Measurements from ENCODE around the gene STRN4.

Gene STRN4

DNA sequence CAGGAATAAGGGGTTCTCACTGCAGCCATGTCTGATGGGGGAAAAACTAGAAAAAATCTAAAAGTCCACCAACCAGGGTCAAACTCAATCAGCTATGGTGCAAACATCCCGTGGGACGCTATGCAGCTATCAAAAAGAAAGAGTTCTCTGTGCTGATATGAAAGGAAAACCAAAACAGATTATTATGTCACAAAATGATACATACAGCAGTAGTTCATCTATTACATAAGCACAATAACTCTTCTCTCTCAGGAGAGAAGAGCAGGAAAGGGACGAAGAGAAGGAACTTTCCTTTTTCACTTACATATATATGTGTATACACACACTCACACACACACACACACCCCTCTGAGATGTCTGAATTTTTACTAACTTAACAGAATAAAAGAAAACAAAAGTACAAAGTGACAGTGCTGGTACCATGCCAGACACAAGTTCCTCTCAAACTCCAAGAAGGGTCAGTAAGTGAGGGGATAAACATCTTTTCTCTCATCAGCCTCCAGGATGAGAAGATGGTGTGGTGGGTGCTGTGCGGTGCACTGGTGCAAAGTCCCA, 3.2 kb downstream of the STRN4 start:
- peak; percentile 47 for DNase-seq (ENCODE audit: low spot score)

DNA sequence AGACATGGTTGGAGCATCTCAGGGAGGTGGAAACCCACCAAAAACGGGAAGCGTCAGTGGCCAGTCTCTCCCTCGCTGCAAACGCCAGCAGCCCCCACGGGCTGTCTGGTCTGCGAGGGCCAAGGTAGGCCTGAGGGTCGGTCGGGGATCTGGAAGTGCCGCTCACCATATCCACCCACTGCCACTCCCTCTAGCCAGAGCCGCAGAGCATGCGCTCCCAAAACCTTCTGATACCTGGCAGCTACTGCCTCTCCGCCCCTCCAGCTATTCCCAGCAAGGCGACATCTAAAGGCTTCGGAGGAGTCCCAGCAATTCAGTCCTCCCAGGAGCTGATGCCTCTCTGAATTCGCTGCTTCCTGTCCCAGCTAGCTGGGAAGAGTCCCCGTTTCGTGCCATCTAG, 4.8 kb downstream of the STRN4 start:
- DNase-seq (ENCODE audit: low spot score) = no peak

DNA sequence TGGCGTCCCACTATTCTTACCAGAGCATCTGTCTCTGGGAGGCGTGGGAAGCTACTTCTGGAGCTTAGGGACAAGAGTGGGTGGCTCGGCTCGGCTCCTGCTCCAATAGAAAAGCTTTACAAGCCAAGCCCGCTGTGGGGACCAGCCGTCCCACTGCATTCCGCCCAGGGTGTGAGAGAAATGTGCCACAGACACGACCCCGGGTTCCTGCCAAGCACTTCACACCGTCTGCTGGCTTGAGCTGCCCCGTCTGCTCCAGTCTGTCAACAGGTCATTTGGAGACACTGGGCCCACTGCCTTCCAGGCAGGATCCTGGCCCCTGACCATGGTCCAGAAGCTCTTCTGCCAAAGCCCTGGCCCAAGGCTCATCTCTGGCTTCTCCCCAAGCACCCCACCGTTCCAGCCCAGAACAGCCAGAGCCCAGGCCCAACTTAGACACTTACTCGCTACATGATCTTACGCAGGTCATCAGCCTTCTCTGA, 6.9 kb downstream of the STRN4 start:
- DNase-seq (ENCODE audit: low spot score) = no peak

DNA sequence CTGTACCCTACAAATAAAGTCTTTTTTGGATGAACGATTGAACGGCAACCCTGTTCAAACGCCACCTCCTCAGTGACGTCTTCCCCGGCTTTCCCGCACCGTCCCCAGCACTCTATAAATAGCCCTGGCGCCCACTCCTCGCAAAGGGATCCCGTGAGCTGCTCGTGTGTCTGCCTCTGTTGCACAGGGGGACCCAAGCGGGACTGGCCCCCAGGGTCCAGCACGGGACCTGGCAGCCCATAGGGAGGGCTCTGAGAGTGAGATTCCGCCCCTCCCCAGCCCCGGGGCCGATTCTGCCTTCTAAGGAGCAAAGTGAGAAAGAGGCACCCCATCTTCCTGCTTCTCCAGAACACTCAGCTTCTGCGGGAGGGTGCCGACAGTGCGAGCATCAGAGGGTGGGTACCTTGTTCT, 8.5 kb downstream of the STRN4 start:
- DNase-seq (ENCODE audit: low spot score) = no peak

DNA sequence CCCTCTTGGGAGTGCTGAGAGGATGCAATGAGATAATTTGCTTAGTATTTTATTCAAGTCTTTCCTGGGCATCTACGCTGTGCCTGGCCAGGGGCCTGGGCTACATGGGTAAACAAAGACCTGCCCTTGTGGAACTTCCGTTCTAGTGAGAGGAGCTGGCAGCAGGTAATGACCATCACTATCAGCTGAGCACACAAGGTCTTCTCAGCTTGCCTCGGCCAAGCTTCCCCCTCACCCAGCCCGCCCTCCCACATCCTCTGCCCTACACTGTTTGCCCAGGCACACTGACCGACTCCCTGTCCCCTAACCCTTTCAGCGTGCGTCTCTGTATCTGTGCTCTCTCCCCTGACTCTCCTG, 9.0 kb downstream of the STRN4 start:
- no peak for DNase-seq (ENCODE audit: low spot score)

DNA sequence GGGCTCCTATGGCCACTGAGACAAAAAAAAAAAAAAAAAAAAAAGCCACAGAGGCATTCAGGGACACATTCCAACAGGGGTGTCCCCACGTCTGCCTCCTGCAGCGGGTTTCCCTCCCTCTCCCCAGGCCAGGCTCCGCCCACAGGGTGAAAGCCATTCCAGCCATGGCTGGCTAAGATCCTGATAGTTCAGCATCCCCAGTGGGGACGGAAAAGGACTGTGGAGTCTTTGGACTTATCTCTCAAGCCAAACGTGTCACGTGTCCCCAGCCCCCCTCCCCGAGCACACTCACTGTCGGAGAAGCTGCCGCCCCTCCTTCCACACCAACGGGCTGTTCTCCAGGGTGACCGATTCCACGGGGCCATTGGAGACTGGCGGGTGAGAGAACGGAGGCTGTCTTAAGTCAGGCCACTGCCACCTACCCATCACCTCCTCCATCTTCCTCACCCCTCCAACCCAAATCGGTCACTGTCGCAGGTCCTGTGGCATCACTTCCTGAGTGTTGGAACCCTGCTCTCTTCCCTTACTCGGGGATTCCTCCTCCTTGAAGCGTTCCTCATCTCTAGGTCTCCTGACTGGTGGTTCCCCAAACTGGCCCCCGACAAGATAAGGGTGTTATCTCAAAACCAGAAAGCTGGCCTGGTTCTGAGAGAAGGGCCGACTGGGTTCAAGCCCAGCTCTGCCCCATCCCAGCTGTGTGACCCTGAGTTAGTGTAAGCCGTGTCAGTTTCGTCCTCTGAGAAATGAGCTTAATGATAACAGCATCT, 9.5 kb downstream of the STRN4 start:
- no peak for DNase-seq (ENCODE audit: low spot score)

DNA sequence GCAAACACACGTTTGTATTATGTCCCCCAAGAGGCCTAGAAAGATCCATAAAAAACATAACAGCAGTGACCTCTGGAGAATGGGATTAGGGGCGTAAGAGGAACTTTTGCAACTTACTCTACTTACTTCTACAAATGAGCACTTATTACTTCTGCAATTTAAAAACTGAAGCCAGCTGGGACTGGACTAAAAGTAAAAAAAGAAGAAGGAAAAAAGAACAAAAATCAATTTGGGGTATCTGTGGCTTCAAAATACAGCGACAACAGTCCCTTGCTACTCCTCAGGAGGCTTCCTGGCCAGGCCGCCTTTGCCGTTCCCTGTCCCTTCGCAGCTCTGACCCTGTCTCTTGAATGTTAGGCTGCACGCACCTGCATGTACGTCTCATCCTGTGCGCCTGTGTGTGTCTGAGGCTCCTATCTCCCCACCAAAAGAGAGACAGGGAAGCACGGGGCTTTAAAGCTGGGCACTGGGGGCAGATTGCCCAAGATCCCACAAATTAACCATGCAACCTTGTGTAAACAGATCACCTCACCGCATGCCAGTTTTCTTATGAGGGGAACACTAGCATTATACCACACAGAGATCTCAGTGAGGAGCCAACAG, 12.5 kb downstream of the STRN4 start:
- DNase-seq (ENCODE audit: low spot score) = no peak

DNA sequence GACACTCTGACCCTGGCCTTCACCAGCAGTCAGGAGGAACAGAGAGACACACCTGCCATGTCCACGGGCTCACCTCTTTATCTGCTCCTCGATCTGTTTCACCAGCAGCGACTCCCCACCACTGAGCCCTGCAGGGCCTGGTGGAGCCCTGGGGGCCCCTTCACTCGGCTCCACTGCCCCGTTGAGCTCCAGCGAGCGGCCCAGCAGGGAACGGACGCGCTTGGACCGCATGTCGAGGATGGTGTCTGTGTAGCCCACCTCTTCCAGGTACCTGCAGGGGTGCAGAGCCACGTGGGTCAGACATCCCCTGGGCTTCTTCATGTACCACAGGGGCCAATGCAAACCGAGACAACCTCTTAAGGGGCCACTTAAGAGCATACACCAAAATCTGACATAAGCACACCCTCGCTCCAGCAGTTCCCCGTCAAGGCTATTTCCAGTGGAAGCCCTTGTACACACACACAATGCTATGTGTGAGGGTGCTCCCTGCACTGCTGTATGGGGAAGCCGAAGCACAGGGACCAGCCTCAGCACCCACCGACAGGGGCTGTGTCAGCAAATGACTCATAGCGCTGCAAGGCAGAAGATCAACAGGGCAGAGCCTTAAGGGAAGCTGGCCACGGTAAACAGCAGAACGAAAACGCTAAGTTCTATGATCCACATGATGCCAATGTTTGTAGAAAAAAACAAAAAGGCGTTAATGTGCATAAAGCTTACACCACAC, 13.1 kb downstream of the STRN4 start:
- DNase-seq (ENCODE audit: low spot score) = no peak

DNA sequence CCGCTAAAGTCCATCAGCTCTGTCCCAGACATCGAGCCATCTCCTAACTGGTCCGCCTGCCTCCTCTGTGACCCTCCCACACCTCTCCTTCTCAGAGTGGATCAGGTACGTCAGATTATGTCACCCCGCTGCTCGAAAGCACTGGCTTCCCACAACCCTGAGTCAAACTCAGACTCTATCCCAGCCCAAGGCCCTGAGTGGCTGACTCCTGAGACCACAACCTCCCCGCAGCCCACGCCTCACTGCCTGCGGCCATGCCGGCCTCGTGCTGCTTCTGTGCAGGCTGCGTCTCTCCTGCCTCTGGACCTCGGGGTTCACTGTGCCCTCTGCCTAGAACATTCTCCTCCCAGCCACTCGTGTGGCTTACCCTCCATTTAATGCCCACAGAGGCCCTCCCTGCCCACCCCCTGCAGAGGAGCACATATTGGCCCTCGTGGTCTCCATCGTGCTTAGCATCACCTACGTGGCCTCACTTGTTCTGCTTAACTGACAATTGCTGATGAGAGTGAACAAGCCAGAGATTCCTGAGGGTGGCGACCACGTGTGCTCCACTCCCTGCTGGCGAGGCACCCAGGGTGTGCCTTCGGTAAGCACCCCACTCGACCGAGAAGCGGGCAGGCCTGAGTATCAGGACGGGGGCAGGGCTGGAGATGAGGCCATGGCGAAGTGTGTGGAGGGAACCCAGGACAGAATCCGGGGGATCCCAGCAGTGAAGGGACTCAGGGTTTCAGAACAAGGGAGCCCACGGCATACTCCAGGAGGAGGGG, 13.9 kb downstream of the STRN4 start:
- no peak for DNase-seq (ENCODE audit: low spot score)

DNA sequence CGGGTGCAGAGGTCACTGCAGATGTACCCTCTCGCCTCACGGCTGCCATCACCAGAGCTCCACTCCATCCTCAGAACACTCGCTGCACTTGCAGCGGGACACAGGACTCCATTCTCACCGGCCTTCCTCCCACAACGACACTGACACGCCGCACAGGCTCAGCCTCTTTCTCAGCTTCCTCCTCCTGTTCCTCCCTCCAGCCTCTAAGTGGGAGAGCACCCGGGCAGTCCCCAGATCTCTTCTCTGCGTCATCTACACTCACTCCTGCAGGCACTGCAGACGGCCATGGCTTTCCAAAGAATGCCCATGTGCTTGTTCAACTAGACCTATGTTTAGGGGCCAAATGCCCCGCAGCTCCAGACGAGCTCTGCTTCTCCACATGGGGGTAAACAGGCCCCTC, 14.7 kb downstream of the STRN4 start:
- DNase-seq (ENCODE audit: low spot score) = no peak

DNA sequence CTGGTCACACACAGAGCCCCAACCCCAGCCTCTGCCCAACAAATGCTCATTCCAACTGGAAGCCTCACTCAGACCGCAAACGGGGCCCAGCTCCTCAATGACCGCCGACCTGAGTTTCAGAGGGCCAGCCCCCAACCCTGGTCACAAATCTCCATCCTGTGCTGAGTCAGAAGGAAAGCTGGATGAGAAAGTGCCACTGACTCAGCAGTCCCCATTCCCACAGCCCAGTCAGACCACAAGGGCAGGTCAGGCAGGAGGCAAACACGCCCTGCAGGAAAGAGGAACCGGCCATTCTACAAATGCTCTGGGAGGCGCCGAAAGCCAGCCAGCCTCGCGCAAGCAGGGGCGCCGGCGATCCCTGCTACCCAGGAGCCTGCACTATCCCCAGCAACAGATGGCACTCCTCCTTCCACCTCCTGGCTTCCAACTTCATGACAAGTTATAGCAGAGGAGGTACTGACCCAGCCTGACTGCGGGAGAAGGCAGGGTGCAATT, 15.2 kb downstream of the STRN4 start:
- DNase-seq (ENCODE audit: low spot score) = no peak

DNA sequence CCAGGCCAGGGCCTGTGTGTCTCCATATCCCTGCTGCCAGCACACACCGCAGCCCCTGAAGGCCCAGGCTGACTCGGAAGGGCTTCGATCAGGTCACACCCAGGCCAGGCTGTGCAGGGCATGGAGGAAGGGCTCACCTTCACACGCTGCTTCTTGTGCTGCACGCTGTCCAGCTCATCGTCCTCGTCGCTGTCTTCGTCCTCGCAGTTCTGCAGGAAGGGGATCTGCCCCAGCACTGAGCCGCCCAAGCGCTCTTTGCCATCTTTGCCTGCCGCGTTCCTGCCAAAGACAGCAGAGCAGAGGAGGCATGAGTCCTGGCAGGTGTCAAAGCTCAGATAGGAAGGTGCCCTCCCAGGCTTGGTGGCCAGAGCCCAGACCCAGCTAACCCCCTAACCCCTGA, 15.7 kb downstream of the STRN4 start:
- DNase-seq (ENCODE audit: low spot score) = no peak

DNA sequence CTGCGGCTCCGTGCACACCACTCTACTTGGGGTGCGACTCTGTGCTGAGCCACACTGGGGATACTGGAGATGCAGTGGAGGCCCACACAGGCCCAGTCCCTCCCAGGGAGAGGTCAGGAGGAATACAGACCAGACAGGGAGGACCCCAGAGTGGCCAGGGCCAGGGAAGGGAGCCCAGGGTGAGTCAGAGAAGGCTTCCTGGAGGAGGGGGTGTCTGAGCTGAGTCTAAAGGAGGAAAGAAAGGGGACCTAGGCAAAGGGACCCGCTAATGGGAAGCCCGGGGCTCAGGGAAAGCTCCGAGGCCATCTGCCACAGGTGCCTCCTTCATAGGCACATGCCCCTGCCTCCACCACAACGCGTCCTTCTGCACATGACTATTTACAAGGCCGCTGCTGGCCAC, 16.1 kb downstream of the STRN4 start:
- DNase-seq (ENCODE audit: low spot score) = no peak

DNA sequence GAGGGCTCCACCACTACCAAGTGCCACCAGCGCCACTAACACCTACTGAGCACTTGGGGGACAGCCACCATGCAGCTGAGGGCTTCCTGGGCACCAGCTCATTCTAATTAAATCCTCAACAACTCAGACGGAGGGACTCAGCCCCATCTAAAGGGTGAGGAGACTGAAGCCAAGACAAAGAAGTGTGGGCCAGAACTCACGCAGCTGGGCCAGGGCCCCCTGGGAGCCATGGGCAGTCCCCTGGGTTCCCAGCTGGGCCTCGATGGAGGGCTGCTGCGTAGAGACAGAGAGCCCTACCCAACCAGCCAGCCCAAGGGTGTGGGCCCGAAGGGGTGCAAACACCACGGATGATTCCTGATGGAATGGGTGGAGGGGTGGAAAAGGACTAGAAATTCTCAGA, 16.6 kb downstream of the STRN4 start:
- DNase-seq (ENCODE audit: low spot score) = no peak

DNA sequence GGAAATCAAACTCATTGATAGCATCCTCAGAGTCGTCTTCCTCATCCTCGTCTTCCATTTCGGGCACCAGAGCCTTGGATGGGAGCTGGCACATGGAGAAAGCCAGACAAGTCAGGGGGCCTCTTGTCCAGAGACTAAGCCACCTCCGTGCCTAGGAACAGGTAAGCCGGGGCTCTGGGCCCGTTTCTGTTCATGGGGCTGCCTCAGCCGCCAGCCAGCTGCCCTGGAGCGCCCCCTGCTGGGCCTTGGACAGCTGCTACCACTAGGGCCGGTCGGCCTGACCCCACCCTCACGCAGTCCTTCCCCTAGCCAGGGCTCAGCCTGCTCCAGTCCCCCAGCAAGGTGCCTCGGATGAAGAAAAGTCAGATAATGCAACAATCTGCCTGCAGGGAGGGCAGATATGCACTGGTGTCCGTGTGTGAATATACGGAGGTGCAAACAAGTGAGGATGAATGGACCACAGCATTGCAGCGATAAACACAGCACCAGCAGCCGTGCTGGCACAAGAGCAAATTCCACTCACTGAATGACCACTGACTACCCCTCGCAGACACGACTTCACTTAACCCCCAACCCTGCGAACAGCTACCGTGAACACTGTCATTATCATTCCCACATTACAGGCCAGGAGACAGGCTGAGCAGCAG, 17.4 kb downstream of the STRN4 start:
- no peak for DNase-seq (ENCODE audit: low spot score)

DNA sequence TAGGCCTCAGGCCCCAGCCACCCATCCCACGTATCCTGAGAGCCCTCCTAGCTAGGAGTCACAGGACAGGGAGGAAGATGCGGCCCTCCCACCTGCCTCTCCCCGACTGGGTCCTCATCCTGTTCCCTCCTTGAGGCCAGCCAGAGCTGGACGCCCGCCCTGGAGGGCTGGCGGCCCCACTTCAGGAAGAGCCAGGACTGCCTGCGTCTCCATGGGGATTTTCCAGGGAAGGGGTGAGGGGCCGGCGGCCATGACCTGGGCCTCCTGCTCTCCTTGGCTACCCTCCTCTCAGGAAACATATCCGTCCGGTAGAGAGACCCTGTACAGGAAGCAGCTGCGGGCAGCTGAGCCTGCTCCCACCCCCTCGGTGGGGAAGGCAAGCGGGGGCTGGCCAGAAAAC, 18.0 kb downstream of the STRN4 start:
- no peak for DNase-seq (ENCODE audit: low spot score)

DNA sequence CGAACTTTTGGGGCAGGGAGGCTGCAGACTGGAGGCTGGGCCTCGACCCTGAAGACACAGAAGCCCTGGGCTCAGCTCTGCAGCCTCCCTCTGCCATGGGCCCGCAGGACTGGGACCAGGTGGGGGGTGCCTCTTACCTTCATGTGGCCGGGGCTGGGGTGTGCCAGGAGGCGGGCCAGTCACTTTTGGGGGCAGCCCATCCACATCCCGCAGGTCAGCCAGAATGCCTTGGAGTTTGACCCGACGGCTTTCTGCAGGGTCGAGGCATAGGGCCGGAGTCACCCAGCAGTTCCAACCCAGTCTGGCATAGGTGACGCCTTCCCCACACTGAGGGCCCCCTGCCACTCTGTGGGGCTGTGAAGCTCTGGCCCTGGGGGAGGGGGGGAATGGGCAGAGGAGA, 18.5 kb downstream of the STRN4 start:
- no peak for DNase-seq (ENCODE audit: low spot score)

DNA sequence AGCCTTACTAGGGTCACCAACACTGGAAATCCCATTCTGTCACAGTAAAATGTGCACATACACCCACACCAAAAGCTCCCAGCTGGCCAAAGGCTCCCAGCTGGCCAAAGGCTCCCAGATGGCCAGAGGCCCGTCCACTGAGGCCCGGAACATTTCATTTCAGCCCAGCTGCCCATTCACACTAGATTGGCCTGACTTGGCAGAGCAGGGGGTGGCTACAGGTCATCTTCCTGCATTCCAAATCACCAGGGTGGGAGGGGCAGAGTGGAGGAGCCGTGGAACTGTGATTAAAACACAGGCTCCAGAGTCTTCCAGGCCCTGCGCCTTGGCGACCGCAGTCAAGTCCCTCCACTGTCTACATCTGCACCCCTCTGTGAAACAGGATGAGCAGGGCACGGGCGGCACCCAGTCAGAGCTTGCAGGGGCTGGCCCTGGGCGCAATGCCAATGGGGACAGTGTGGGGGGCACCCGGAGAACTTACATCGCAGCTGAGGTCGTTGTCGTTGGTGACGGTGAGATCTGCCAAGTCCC, 19.2 kb downstream of the STRN4 start:
- DNase-seq (ENCODE audit: low spot score) = no peak

DNA sequence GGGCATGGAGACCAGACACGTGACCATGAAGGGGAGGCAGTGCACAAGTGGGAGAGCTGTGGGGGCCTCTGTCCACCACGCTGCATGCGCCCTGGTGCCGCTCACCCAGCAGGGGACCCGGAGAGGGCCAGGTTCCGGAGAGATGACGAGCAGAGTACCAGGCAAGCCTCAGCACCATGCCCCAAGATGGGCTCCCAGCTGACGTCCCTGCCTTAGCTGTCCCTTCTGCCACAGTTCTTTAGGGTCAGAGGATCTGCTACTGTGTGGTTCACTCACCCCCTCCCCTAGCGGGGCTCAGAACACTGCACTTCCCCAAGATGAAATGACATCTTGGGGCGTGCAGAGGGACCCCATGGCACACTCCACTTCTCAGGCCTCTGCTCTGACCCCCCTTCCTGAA, 19.7 kb downstream of the STRN4 start:
- no peak for DNase-seq (ENCODE audit: low spot score)

DNA sequence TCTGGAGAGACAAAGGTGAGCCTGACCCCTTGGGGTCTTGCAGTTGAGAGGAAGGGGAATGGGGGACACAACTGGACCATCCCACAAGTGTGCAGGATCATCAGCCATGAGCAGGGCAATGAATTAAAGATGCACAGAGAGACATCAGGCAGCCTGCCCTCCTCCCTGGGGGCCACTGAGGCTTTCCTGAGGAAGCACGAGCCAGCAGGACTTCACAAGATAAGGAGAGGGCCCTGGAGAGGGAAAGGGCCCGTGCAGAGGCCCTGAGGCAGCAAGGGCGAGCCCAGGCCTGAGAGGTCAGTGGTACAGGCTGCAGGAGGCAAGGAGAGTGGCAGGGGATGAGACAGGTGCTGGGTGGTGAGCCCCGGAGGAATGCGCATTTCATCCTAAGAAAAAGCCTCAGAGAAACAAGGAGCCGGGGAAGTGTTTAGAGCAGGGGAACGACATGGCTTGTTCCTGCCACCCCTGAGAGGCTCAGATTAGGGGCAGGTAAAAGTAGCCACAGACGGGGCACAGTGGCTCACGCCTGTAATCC, 20.3 kb downstream of the STRN4 start:
- no peak for DNase-seq (ENCODE audit: low spot score)

All from COLO829 (cell line).